Umbilical cord (tissue), 2 donors: ENCODE data around the gene MAML2. TPM values are rescaled to one million over a fixed set of nuclear protein-coding genes. Genes with fewer than 3 reads are reported as not detected.

Experiments
- DNase-seq: peaks from one replicate; pipeline ENCODE4 v3.0.0-alpha.2; 2015; ENCODE audit warnings: low spot score
- total RNA-seq: library from RNA; depleted of rRNA; stranded (reverse); fragments of >200 nt; gene quantifications from one replicate; pipeline ENCODE4 v1.2.3, GENCODE V29; 2014; ENCODE audit warnings: low replicate concordance; ENCODE audit not compliant: insufficient read depth

The MAML2 gene
- total RNA-seq, 1 donor from 2014 or later = 17.1 TPM

DNA sequence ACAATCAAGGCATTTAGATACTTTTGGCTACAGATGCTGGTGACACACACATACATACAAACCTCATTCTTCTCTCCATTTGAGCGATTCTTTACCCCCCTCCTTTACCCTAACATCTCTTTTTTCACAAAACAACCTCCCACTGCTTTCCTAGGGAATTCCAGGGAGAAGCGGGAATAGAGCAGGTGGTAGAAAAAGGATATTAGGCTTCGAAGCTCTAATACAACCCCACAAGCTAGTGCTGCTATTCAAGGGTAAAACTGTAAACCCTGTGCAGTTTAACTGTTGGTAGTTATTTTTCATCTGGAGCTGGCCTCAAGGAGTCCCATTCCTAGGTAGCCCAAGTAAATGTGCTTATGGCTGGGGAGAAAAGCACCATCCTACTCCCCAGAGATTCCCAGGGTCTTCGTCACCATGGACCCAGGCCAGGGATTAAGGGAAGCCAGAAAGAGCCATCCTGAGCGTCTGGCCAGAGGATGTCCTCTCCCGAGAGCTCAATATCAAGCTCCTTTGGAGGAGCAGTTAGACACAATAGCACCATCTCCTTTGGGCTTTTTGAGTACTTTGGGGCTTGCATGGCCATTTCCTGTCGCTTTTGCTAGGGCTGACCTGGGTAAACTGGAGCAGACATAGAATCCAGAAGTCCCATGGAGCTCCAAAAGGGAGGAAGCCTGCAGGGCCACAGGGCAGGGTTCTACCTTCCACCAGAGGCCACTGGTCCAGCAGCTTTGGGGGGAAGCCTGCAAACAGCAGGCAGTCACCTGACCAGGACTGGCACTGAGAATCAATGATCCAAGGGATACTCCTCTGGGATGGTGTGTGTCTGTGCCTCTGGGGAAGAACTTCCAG, 3.1 kb downstream of the MAML2 start:
- DNase-seq = no peak

DNA sequence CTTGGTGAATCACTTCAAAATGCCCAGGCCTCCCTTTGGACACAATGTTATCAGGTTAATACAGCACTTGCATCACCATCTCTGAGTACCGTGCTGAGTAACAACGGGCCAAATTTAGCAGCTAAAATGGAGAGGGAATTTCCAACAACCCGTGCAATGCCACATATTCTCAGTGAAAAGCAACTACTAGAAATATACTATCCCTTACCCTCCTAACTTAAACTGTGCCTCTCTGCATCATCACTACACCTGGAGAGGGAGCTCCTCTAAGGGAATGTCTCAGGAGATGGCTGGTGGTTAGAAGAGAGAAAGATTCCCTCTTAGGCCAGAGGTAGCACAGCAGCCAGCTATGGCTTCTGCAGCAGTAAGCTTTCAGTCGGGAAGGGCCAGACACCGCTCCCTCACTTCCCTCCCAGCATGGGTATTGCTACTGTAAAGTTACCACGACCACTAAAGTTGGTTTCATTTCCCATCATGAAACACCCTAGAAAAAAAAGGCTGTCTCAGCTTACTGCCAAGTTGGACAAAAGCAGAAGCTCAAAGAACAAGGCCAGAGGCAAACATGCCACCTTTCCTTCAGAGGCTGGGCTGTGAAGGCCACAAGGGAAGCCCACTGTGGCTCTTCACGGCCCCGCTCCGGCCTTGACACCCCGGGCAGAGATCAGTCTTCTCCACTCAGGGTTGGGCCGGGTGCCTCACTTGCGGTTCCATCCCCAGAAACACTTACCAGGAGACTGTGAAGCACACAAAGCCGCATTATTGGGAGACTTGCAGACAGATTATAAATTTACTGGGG, 3.9 kb downstream of the MAML2 start:
- peak; percentile 72 for DNase-seq

DNA sequence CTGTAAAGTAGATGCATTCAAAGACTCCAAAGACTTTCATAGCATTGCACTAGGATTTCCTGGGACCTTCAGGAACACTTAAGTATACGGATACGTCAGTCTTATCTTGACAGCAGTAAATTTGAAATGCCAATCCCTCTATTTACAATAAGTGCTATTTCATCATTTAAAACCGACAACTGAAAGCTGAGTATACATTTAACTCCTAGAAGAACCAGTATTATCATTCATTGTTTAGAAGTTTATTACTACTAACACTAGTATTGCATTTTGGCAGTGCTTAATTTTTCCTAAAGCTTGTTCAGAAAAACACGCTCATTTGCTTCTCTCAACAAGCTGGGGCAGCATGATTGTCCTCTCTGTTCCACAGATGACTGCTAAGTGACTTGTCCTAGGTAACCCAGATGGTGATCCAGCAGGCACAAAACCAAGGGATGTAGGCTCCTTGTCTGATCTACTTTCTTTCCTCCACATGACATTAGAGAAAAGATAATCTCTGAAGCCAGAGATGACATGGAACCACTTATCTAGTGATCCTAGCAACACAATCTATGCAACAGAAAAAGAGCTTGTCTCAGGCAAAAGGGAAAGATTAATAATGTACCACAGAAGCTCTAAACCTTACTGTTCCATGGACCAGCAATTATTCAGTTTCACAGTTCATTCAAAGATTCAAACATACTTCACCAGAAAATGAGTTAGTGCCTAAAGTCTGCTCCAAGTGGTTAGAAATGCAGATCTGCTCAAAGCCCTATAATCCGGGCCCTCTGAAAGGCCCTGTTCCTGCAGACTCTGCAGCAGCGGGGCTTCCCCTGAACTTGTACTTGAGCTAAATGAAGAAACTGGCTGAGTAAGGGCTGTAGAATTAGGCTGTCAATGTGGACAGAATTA, 5.2 kb downstream of the MAML2 start:
- DNase-seq = peak; percentile 94

GRCh38 chr11:96335388-96335787, 7.6 kb downstream of the MAML2 start:
- DNase-seq = peak; percentile 59

GRCh38 chr11:96334219-96334618, 8.8 kb downstream of the MAML2 start:
- no peak for DNase-seq

GRCh38 chr11:96333191-96333719, 9.7 kb downstream of the MAML2 start:
- DNase-seq = no peak

- DNase-seq = no peak
These were observed 10.7 kb downstream of the MAML2 start for GRCh38 chr11:96332126-96332771.

- DNase-seq = no peak
These were observed 11.3 kb downstream of the MAML2 start for GRCh38 chr11:96331699-96332116.

- no peak for DNase-seq
These were observed 12.5 kb downstream of the MAML2 start for GRCh38 chr11:96330511-96330859.

DNA sequence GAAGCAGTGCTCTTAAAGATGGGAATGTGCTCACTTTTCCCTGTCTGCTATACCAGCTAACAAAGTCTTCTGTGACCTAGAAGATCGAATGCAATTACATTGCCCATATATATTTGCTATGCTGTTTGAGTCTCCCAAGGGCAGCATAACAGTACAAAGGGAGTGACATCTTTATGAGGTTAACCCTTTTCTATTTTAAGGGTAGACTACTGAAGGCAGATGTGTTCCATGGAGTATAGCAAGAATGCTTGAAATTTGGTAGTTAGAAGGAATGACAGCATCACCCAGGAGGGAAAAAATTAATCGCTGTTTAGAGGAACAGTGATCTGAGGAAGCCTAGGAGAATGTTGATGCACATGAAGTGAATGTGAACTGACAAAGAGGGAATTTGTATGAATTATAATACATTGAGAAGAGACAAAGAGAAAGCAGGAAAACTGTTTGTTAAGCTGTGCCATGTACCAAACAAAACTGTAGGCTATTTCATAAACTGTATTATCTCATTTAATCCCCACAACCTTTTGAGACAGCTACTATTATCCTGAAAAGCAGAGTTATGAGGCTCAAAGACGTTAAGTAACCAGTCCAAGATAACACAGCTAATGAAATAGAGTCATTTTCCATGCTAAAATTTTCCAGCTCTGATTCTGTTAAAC, 13.0 kb downstream of the MAML2 start:
- DNase-seq = no peak

GRCh38 chr11:96329419-96329818, 13.6 kb downstream of the MAML2 start:
- no peak for DNase-seq

DNA sequence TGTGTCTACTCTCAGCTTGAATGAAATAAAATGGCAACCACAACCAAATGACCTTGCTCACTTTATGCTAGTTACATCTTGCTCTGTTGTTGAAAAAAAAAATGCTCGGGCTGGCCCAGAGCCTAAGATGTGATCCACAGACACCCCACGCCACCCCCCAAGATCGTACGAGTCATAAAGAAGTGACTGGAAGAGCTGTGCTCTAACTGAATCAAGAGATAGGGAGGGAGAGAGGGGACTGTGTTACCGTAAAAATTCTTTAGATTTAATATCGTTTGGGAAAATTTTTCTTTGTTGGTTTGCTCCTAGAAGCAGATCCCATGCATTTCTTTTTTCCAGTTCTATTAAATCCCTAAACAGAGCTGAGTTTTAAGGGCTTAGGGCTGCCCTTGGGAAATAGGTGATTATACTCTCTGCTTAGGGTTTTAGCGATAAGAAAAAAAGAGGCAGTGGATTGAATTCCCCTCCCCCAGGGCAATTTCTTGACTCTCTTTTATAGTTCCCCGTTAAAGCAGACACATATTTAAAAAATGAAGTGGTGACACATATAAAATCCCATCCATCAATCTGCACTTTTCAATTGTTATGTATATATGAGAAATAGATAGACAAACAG, 14.5 kb downstream of the MAML2 start:
- peak; percentile 87 for DNase-seq

- no peak for DNase-seq
These were observed 16.0 kb downstream of the MAML2 start for GRCh38 chr11:96326959-96327358.

- DNase-seq = peak; percentile 58
These were observed 18.1 kb downstream of the MAML2 start for GRCh38 chr11:96324912-96325311.

GRCh38 chr11:96323642-96323985, 19.4 kb downstream of the MAML2 start:
- no peak for DNase-seq

GRCh38 chr11:96322775-96323641, 20.0 kb downstream of the MAML2 start:
- no peak for DNase-seq

- no peak for DNase-seq
These were observed 21.9 kb downstream of the MAML2 start for GRCh38 chr11:96321091-96321490.

DNA sequence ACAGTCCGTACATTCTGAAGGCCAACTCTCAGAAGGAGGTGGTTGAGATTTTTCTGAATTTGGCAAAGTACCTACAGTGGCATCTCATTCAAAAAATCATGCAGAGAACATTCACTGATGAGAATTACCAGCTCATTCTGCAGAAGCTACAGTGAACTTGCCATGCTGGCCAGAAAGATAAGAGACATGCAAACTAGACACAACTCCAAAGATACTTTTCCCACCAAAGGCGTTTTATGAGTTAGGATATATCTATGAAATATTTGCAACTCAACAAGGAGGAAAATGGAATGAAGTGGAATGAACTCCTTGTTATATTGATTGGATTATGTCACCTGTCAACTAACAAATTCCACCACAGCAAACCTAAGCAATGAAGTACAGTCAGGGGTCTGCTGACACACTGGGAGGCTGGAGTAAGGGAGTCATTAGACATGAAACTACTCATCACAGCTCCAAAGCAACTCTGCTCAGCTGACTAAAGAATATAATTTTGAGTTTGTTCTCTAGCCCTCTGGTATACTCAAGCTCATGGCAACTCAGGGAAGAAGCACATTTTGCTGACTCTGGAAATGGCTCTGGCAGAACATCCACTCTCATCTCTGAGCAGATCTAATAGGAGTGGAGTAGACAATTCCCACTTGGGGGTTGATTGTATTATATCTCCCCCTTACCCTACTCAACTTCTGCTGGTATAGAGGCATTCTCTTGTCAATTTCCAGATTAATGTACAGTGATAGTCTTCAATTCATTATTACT, 22.9 kb downstream of the MAML2 start:
- DNase-seq = no peak
